HG03565 (cell line): ENCODE results near the gene OR4F6.

Experiments used
- ATAC-seq: cut with Tn5 transposase; IDR thresholded peaks from one replicate; pipeline ENCODE4 v1.9.1; 2021; ENCODE audit warnings: mild to moderate bottlenecking, moderate library complexity; ENCODE audit not compliant: unreplicated experiment

Gene OR4F6

GRCh38 chr15:101804375-101804774 is 1.1 kb downstream of the OR4F6 start:
- ATAC-seq, result no peak

- no peak for ATAC-seq
Measured at GRCh38 chr15:101804941-101805340, 1.6 kb downstream of the OR4F6 start.

- no peak for ATAC-seq
Measured at GRCh38 chr15:101805605-101806345, 2.5 kb downstream of the OR4F6 start.

GRCh38 chr15:101807345-101807945 is 4.1 kb downstream of the OR4F6 start:
- no peak for ATAC-seq

- no peak for ATAC-seq
Measured at GRCh38 chr15:101808201-101808600, 4.9 kb downstream of the OR4F6 start.

- no peak for ATAC-seq
Measured at GRCh38 chr15:101810456-101810855, 7.1 kb downstream of the OR4F6 start.

- ATAC-seq, result no peak
Measured at GRCh38 chr15:101810876-101811275, 7.6 kb downstream of the OR4F6 start.

GRCh38 chr15:101811902-101812301 is 8.6 kb downstream of the OR4F6 start, which contains the start of gene OR4F15:
Gene OR4F15, plus strand, starts transcription at chr15:101812202. Its CDS starts 5,985 bp downstream, at chr15:101818187.
- ATAC-seq, result no peak

- ATAC-seq, result no peak
Measured at GRCh38 chr15:101813803-101814534, 10.7 kb downstream of the OR4F6 start.

- ATAC-seq, result no peak
Measured at GRCh38 chr15:101820781-101821180, 17.5 kb downstream of the OR4F6 start.

- ATAC-seq, result no peak
Measured at GRCh38 chr15:101827257-101827656, 23.9 kb downstream of the OR4F6 start.

GRCh38 chr15:101828774-101829173 is 25.5 kb downstream of the OR4F6 start:
- no peak for ATAC-seq

GRCh38 chr15:101841656-101842055 is 38.3 kb downstream of the OR4F6 start:
- ATAC-seq, result no peak

- ATAC-seq, result no peak
Measured at GRCh38 chr15:101844916-101845315, 41.6 kb downstream of the OR4F6 start.

GRCh38 chr15:101852356-101852755 is 49.0 kb downstream of the OR4F6 start:
- ATAC-seq, result no peak
